IMR-90 (cell line): Measurements from ENCODE around the gene PTK6. TPM values are rescaled to one million over a fixed set of nuclear protein-coding genes. Genes with fewer than 3 reads are reported as not detected.

ENCODE experiments used
- ATAC-seq: fragments of 200-7000 bp; cut with Tn5 transposase; 2 replicates; pipeline ENCODE4 v1.9.1; 2020; ENCODE audit warnings: low read depth, mild to moderate bottlenecking, moderate library complexity
- BruUV-seq: library from RNA; stranded (reverse); fragments of 400-500 nt; replicated peaks from 2 replicates; lab custom pipeline; 2021; lab: Mats Ljungman, UMichigan
- CTCF ChIA-PET: fragments of 300-600 bp; formaldehyde crosslinking; extraction: SDS; loops from one replicate; lab custom pipeline; 2021; ENCODE audit warnings: antibody characterized with exemption; lab: Yijun Ruan, JAX
- POLR2A ChIA-PET: fragments of 300-600 bp; sonication (Branson Sonifier 250); formaldehyde crosslinking; loops from one replicate; lab custom pipeline; 2022; ENCODE audit warnings: antibody characterized with exemption; ENCODE audit not compliant: unreplicated experiment; lab: Charles Lee
- DNase-seq: peaks from one replicate; pipeline ENCODE4 v3.0.0; 2013
- H2AFZ ChIP-seq: replicated peaks from 2 replicates; pipeline ENCODE3; 2013; ENCODE audit warnings: low read length, mild to moderate bottlenecking; ENCODE audit not compliant: poor library complexity
- H2AK5ac ChIP-seq: 2 replicates; pipeline ENCODE4 v1.6.1; 2013; ENCODE audit warnings: low read depth, low read length, inconsistent platforms
- H2AK9ac ChIP-seq: replicated peaks from 2 replicates; pipeline ENCODE3; 2013; ENCODE audit warnings: mild to moderate bottlenecking, low read depth, low read length, moderate library complexity; ENCODE audit not compliant: poor library complexity
- H2BK120ac ChIP-seq: 2 replicates; pipeline ENCODE4 v1.6.1; 2013; ENCODE audit warnings: low read depth, low read length, inconsistent platforms
- H2BK15ac ChIP-seq: 3 replicates; pipeline ENCODE4 v1.6.1; 2013; ENCODE audit warnings: low read depth, low read length, inconsistent platforms
- H2BK20ac ChIP-seq: 2 replicates; pipeline ENCODE4 v1.6.1; 2013; ENCODE audit warnings: low read depth, mild to moderate bottlenecking, inconsistent platforms, low read length, moderate library complexity
- H2BK5ac ChIP-seq: 2 replicates; pipeline ENCODE4 v1.6.1; 2013; ENCODE audit warnings: mild to moderate bottlenecking, low read depth, low read length, inconsistent platforms; ENCODE audit not compliant: poor library complexity, severe bottlenecking
- H3K14ac ChIP-seq: replicated peaks from 2 replicates; pipeline ENCODE4 v1.6.1; 2013; ENCODE audit warnings: low read depth, low read length, inconsistent platforms
- H3K18ac ChIP-seq: 2 replicates; pipeline ENCODE4 v1.6.1; 2013; ENCODE audit warnings: low read depth, low read length, control low read depth
- H3K23ac ChIP-seq: 2 replicates; pipeline ENCODE4 v1.6.1; 2013; ENCODE audit warnings: low read depth, low read length, inconsistent platforms
- H3K27ac ChIP-seq: 2 replicates; pipeline ENCODE4 v1.5.1; 2013; ENCODE audit warnings: mild to moderate bottlenecking, control low read depth, low read length; ENCODE audit not compliant: insufficient read depth
- H3K27me3 ChIP-seq: 2 replicates; pipeline ENCODE4 v1.6.1; 2013; ENCODE audit warnings: low read length; ENCODE audit not compliant: control insufficient read depth, insufficient read depth
- H3K36me3 ChIP-seq: 2 replicates; pipeline ENCODE4 v1.6.1; 2013; ENCODE audit warnings: low read length, mixed read lengths; ENCODE audit not compliant: control insufficient read depth, insufficient read depth
- H3K4ac ChIP-seq: 2 replicates; pipeline ENCODE4 v1.6.1; 2013; ENCODE audit warnings: low read depth, low read length, inconsistent platforms
- H3K4me1 ChIP-seq: 2 replicates; pipeline ENCODE4 v1.6.1; 2013; ENCODE audit warnings: low read length, mixed read lengths; ENCODE audit not compliant: control insufficient read depth, insufficient read depth
- H3K4me2 ChIP-seq: 2 replicates; pipeline ENCODE4 v1.6.1; 2013; ENCODE audit warnings: low read depth, mild to moderate bottlenecking, control low read depth, low read length, moderate library complexity
- H3K4me3 ChIP-seq: 2 replicates; pipeline ENCODE4 v1.5.1; 2013; ENCODE audit warnings: low read depth, mild to moderate bottlenecking, control low read depth, low read length, moderate library complexity; ENCODE audit not compliant: insufficient read depth
- H3K56ac ChIP-seq: 2 replicates; pipeline ENCODE4 v1.6.1; 2013; ENCODE audit warnings: low read length, inconsistent platforms; ENCODE audit not compliant: insufficient read depth; ENCODE audit errors: extremely low read depth
- H3K79me1 ChIP-seq, 2 experiments: 2 replicates each; pipeline ENCODE4 v1.6.1; 2013; ENCODE audit warnings: low read length in 2 of 2, inconsistent platforms in 1 of 2, low read depth in 1 of 2
- H3K9ac ChIP-seq: 2 replicates; pipeline ENCODE4 v1.6.1; 2013; ENCODE audit warnings: low read depth, low read length, control low read depth
- H3K9me1 ChIP-seq: 2 replicates; pipeline ENCODE4 v1.6.1; 2013; ENCODE audit warnings: low read length, inconsistent platforms; ENCODE audit not compliant: insufficient read depth
- H3K9me3 ChIP-seq: 2 replicates; pipeline ENCODE4 v1.6.1; 2013; ENCODE audit warnings: low read length; ENCODE audit not compliant: control insufficient read depth, insufficient read depth
- H4K20me1 ChIP-seq: 2 replicates; pipeline ENCODE4 v1.6.1; 2013; ENCODE audit warnings: low read length, inconsistent platforms; ENCODE audit not compliant: insufficient read depth
- H4K5ac ChIP-seq: 2 replicates; pipeline ENCODE4 v1.6.1; 2013; ENCODE audit warnings: mild to moderate bottlenecking, low read depth, low read length, control low read depth
- H4K8ac ChIP-seq, 2 experiments: 2 replicates each; pipeline ENCODE4 v1.6.1; 2013; ENCODE audit warnings: low read depth in 2 of 2, low read length in 2 of 2, control low read depth in 1 of 2, inconsistent platforms in 1 of 2
- H4K91ac ChIP-seq: 2 replicates; pipeline ENCODE4 v1.6.1; 2013; ENCODE audit warnings: low read depth, low read length, inconsistent platforms; ENCODE audit not compliant: insufficient read depth
- BHLHE40 ChIP-seq: fragments of 150-350 bp; IDR thresholded peaks from 2 replicates; pipeline ENCODE4 v1.6.1; 2016; ENCODE audit warnings: mild to moderate bottlenecking, low read depth, low read length
- CEBPB ChIP-seq: IDR thresholded peaks from 2 replicates; pipeline ENCODE4 v1.6.1; 2012; ENCODE audit warnings: low read depth, low read length, improper control_type of control experiment
- CHD1 ChIP-seq: IDR thresholded peaks from 2 replicates; pipeline ENCODE4 v1.6.1; 2012; ENCODE audit warnings: low read depth, low read length, improper control_type of control experiment
- FOS ChIP-seq: fragments of 150-350 bp; IDR thresholded peaks from 2 replicates; pipeline ENCODE4 v1.6.1; 2016; ENCODE audit warnings: low read depth, low read length
- MAFK ChIP-seq: IDR thresholded peaks from 2 replicates; pipeline ENCODE4 v1.6.1; 2012; ENCODE audit warnings: low read depth, low read length, improper control_type of control experiment
- MAZ ChIP-seq: IDR thresholded peaks from 2 replicates; pipeline ENCODE4 v1.6.1; 2012; ENCODE audit warnings: low read depth, mild to moderate bottlenecking, low read length, improper control_type of control experiment, moderate library complexity, borderline replicate concordance
- MXI1 ChIP-seq: IDR thresholded peaks from 2 replicates; pipeline ENCODE4 v1.6.1; 2012; ENCODE audit warnings: low read depth, mild to moderate bottlenecking, low read length, moderate library complexity, borderline replicate concordance
- POLR2A ChIP-seq: IDR thresholded peaks from 2 replicates; pipeline ENCODE4 v1.6.1; 2012; ENCODE audit warnings: mild to moderate bottlenecking, low read depth, low read length
- RAD21 ChIP-seq: IDR thresholded peaks from 2 replicates; pipeline ENCODE4 v1.6.1; 2012; ENCODE audit warnings: low read length, improper control_type of control experiment
- RCOR1 ChIP-seq: IDR thresholded peaks from 2 replicates; pipeline ENCODE4 v1.6.1; 2012; ENCODE audit warnings: mild to moderate bottlenecking, low read length, improper control_type of control experiment; ENCODE audit not compliant: insufficient replicate concordance
- RFX5 ChIP-seq: IDR thresholded peaks from 2 replicates; pipeline ENCODE4 v1.8.0; 2012; ENCODE audit warnings: low read depth, mild to moderate bottlenecking, low read length, moderate library complexity
- SMC3 ChIP-seq: fragments of 150-350 bp; IDR thresholded peaks from 2 replicates; pipeline ENCODE4 v1.6.1; 2016; ENCODE audit warnings: low read depth, mild to moderate bottlenecking, antibody characterized with exemption, low read length, moderate library complexity
- WGBS, 2 experiments: methylation state at CpG; one replicate each; pipeline versions ENCODE4 v1.1.5 to v1.1.7; 2013; ENCODE audit warnings: missing lambda C conversion rate in 2 of 2; ENCODE audit not compliant: insufficient read length in 1 of 2; ENCODE audit errors: extremely low coverage in 2 of 2; 5-methylcytosine and 5-hydroxymethylcytosine counted together
- dilution Hi-C: fragments of 300-500 bp; cut with HindIII; formaldehyde crosslinking; loops from one replicate; pipeline ENCODE4 v1.14.3; 2018; ENCODE audit warnings: low sequenced_read_pairs; ENCODE audit not compliant: unreplicated experiment
- in situ Hi-C: fragments of 300-500 bp; cut with MboI; formaldehyde crosslinking; loops from 3 replicates; pipeline ENCODE4 v1.14.3; 2019; ENCODE audit warnings: low sequenced_read_pairs, inconsistent platforms, mixed read lengths
- intact Hi-C: fragments of 100-400 bp; cut with micrococcal nuclease; formaldehyde crosslinking; loops from 2 replicates; pipeline ENCODE4 v1.10.0; 2022
- polyA plus RNA-seq, 3 experiments: library from polyadenylated mRNA; depleted of rRNA; stranded (reverse); fragments of >200 nt; gene quantifications; 2 replicates each; pipeline ENCODE4 v1.2.3, GENCODE V29; 2012; ENCODE audit warnings: low replicate concordance in 1 of 3
- total RNA-seq: library from RNA; depleted of rRNA; stranded (reverse); fragments of >200 nt; gene quantifications from 2 replicates; pipeline ENCODE4 v1.2.3, GENCODE V29; 2012
- TF ChIP-seq, protein P1 (sequence below): fragments of 150-350 bp; IDR thresholded peaks from 2 replicates; pipeline ENCODE4 v1.6.1; 2017; ENCODE audit warnings: mild to moderate bottlenecking, antibody characterized with exemption, low read length, low read depth

PTK6 gene
- total and polyA plus RNA-seq, 2 of the 4 experiments (the other 2 are of a cell fraction), result not detected

DNA sequence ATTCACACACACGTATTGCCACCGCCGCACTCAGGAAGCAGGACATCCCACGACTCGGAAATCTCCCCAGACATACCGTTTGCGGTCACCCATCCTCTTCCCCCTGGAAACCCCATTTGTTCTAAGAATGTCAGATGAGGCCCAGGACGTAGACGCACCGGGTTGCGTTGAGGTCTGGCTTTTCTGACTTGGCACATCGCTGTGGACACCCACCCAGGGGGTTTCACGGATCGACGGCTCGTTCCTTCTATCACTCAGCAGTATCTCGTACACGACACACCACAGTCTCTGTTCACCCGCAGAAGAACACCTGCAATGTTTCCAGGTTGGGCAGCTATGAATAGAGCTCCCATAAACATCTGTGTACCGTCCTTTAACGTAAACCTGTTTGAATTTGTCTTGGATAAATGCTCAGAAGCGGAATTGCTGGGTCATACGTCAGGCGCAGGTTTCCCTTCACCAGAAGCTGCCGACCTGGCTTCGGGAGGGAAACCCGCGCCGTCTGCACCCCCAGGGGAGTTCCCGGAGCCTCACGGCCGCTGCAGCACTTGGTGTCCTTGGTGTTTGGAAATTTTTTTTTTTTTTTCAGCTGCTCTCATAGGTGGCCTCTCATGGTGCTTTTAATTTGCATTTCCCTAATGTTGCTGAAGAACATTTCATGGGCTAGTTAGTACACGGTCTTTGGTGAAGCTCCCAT, 29.0 kb downstream of the PTK6 start:
- H2BK120ac ChIP-seq, result no peak overlapping the region
- no peak overlapping the region for H4K8ac ChIP-seq
- no peaks in the 10 kb centered on the region for H3K79me1 ChIP-seq
- no peak overlapping the region for H3K4ac ChIP-seq
- H3K14ac ChIP-seq, result no peak overlapping the region
- H2AFZ ChIP-seq, result no peak overlapping the region
- no peak overlapping the region for H3K4me2 ChIP-seq
- BruUV-seq, result no TSS peak
- H4K20me1 ChIP-seq, result no peaks in the 10 kb centered on the region
- ChIA-PET CTCF (no interaction called here), POLR2A (no interaction called here)
- H4K5ac ChIP-seq, result no peak overlapping the region
- H3K18ac ChIP-seq, result no peak overlapping the region
- 0 out of 2 replicates have a peak, but pooled peaks cover 1% of the 10 kb centered on the region for H3K4me1 ChIP-seq
- in situ Hi-C loops (no loop called here), intact Hi-C loops (no loop called here), dilution Hi-C loops (no loop called here)
- H3K9me3 ChIP-seq, result peaks cover 29% of the 10 kb centered on the region
- no peaks in the 10 kb centered on the region for H3K36me3 ChIP-seq
- H2AK9ac ChIP-seq, result peak overlapping the region; percentile 45
- no peak for ATAC-seq
- peaks cover 32% of the 10 kb centered on the region for H3K27me3 ChIP-seq
- TF ChIP-seq, protein P1, sequence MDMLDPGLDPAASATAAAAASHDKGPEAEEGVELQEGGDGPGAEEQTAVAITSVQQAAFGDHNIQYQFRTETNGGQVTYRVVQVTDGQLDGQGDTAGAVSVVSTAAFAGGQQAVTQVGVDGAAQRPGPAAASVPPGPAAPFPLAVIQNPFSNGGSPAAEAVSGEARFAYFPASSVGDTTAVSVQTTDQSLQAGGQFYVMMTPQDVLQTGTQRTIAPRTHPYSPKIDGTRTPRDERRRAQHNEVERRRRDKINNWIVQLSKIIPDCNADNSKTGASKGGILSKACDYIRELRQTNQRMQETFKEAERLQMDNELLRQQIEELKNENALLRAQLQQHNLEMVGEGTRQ, result no peak
- TF ChIP-seq CHD1, result no peak
- no peak for TF ChIP-seq MAFK
- TF ChIP-seq CEBPB, result no peak
- no peak for TF ChIP-seq RCOR1
- no peak for TF ChIP-seq POLR2A
- TF ChIP-seq RFX5, result no peak
- TF ChIP-seq RAD21, result no peak
- TF ChIP-seq MXI1, result no peak
- TF ChIP-seq FOS, result no peak
- TF ChIP-seq BHLHE40, result no peak
- no peak for TF ChIP-seq MAZ
- TF ChIP-seq SMC3, result no peak
- H4K91ac ChIP-seq, result no peak overlapping the region
- no peak overlapping the region for H3K9ac ChIP-seq
- H3K9me1 ChIP-seq, result no peaks in the 10 kb centered on the region
- H2BK15ac ChIP-seq, result no peak overlapping the region
- no peak overlapping the region for H3K23ac ChIP-seq
- no peak overlapping the region for H3K56ac ChIP-seq
- H2AK5ac ChIP-seq, result no peak overlapping the region
- no peak overlapping the region for H2BK5ac ChIP-seq
- 93% methylated on average over 12 of the region's 33 CpGs; no CpG with 5 or more reads in 1 of the 2 experiments for WGBS, 2 experiments
- no peak overlapping the region for H2BK20ac ChIP-seq
- H3K27ac ChIP-seq, result no peak overlapping the region
- no peak overlapping the region for H3K4me3 ChIP-seq
- no peak for DNase-seq
